ENCODE data around the gene RUNX2.

DNA sequence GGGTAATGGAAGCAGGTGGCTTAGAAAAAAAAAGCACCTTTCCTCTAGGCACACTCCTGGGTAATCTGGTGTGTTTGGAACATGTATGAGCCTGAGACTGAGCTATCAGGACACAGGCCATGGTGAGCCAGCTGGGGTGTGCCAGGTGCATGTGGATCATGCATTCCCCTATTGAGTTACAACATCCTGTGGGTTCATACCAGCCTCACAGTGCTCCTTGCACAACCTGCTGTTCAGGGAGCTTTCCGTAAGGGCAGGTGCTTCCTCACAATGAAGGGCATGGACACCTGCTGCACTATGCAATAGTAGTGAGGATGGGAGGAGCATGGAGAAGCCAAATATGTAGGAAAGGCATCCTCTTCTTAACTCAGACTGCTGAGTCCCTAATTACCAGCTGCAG, 246.8 kb downstream of the RUNX2 start:
- TF ChIP-seq, protein P1, sequence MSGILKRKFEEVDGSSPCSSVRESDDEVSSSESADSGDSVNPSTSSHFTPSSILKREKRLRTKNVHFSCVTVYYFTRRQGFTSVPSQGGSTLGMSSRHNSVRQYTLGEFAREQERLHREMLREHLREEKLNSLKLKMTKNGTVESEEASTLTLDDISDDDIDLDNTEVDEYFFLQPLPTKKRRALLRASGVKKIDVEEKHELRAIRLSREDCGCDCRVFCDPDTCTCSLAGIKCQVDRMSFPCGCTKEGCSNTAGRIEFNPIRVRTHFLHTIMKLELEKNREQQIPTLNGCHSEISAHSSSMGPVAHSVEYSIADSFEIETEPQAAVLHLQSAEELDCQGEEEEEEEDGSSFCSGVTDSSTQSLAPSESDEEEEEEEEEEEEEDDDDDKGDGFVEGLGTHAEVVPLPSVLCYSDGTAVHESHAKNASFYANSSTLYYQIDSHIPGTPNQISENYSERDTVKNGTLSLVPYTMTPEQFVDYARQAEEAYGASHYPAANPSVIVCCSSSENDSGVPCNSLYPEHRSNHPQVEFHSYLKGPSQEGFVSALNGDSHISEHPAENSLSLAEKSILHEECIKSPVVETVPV (CRISPR knock-in tag; IDR thresholded peaks at IDR 0.05): no peak
- TF ChIP-seq TCF4 (CRISPR knock-in tag; IDR thresholded peaks at IDR 0.05; ENCODE audit: borderline replicate concordance) (no peak), ZFP3 (CRISPR knock-in tag; IDR thresholded peaks at IDR 0.05) (no peak), CREB5 (CRISPR knock-in tag; IDR thresholded peaks at IDR 0.05; ENCODE audit: low read depth) (no peak)
